NCI-H69 (cell line): ENCODE results near the gene STK35.
A peak's percentile ranks its signal among the peaks of the same experiment; 100 is the strongest.

ENCODE experiments used
- DNase-seq: peaks from one replicate; lab custom pipeline; 2025; lab: John Stamatoyannopoulos, UW

Gene STK35

DNA sequence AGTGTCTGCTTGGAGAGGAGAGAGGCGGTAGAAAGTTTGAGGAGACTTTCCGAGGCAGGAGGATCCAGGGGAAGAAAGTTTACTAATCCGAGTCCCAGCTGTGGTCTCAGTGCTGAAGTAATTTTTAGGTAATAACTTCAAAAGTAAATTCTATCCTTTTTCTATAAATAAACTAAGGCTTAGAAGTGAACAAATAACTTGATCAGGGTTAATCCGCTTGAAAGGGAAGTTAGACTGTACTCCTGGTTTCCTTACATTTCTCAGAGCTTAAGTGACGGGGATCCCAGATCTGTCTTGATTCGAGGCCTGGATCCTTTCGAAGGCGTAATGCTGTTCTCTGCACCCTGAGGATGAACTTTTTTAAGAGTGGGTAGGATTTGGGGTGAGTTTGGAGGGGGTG lies 2.6 kb downstream of the STK35 start:
- DNase-seq = no peak

GRCh38 chr20:2108498-2108897 lies 6.9 kb downstream of the STK35 start:
- no peak for DNase-seq

GRCh38 chr20:2108987-2109386 lies 7.4 kb downstream of the STK35 start:
- no peak for DNase-seq

DNA sequence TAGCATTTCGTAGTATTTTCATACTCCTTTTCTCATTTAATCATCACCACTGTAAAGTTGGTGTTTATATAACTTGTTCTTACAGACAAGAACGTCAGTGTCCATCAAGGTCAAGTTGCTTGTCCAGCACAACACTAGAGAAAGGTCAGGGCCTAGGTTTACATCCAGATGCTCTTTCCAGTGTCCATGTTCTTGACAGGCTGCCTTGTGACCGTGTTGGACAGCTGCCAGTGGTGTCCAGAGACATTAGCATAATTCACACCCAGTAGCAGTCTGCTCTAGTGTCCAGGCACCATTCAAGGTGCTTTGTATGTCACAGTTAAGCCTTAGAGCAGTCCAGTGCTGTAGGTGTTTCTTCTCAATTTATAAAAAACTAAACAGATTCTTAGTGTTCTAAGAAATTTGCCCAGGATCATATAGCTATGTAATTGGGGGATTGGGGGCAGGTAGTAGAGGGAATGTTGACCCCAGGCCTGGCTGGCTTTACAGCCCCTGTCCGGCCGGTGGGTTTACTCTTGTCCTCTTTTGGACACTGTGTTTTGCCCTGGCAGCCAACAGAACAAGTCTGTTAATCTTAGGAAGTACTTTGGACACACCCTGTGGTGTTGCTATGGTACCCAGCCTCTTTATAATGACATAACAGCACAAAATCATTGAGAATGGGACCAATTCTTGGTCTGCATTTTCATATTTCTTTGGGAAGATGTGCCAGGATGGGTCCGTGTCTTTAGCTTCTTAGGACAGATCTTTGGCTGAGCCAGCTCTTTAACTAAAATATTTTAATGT lies 8.0 kb downstream of the STK35 start:
- peak; percentile 22 for DNase-seq

DNA sequence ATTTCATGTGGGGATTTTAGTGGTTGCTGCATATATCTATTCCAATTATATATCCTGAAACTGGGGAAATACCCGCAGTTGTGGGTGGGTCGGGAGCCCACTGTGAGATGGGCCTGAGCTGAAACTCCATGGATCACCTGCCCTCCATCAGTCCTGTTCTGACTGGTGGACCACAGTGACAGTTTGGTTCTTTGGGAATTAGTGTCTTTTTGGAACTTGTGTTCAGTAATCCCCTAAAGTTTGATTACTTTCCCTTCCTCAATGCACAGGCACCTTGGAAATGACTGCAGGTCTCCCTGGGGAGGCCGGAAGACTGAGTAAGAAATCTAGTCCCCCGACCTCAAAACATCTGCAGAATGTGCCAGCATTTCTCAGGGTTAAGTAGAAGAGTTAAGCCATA lies 11.3 kb downstream of the STK35 start:
- no peak for DNase-seq

- DNase-seq = no peak
These were observed 12.7 kb downstream of the STK35 start for GRCh38 chr20:2114127-2114959.

GRCh38 chr20:2114990-2115681 lies 13.5 kb downstream of the STK35 start:
- DNase-seq = no peak

- no peak for DNase-seq
These were observed 14.7 kb downstream of the STK35 start for GRCh38 chr20:2116170-2116940.

GRCh38 chr20:2118783-2119182 lies 17.2 kb downstream of the STK35 start:
- DNase-seq = no peak

DNA sequence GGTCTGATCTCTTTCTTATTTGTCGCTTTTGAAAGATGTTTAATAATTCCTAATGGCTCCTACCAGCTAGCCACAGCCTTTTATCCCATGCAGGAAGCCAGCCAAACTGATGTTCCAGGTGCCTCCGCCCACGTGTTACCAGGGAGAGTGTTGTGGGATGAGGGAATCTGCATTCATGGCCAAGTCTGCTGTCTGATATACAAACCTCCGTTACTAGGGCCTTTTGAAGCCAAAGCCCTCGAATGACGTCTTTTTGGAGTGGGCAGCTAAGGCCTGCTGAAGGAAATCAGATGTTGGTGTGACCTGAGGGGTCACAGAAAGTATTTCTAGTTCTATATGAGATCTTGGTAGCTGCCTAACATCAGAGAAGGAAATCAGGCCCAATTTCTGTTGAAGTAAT lies 21.3 kb downstream of the STK35 start:
- no peak for DNase-seq

DNA sequence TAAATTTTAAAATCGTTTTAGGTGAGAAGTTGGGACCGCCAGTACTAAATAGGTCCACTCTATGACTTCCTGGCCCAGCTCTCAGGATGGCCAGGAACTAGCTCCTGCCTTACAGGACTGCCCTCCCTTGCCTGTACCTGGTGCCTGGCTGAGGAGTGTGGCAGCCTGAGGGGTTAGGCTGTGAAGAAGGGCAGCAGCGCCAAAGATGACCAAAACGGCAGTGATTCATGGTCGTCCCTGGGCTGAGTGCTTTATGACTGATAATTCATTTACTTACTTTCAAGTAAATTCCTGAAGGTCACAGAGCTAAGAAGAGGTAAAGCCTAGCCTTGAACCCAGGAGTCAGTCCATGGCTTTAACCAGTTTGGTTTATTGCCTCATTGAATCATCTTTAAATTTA lies 22.1 kb downstream of the STK35 start:
- DNase-seq = no peak

GRCh38 chr20:2124564-2125213 lies 23.1 kb downstream of the STK35 start:
- no peak for DNase-seq

DNA sequence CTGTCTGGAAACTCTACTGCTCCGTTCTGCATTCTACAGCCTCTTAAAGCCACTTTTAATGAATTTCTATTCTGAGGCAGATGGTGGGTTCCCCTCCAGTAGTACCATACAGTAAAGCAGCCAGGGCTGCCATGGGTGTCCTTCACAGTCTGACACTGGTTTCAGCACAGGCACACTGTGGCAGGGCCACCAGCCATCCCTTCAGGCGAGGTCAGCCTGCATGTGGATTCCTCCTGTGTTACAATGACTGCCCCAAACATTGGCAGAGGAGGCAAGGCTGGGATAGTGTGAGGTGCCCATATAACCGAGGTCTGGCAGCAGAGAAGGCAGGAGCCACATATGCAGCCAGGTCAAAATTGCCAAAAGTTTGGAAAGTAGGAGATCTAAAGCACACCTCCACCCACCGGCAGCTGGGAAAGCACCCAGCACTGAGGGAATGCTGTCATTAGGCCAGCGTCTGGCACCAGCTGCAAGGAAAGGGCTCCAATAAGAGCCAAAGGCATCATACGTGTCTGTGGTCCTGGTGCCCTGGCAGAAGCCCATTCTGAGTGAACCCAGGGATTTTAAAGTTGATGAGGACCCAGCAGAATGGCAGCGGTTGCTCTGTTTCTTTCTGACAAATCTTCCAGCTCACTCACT lies 24.0 kb downstream of the STK35 start:
- no peak for DNase-seq

GRCh38 chr20:2127238-2127637 lies 25.6 kb downstream of the STK35 start:
- DNase-seq = no peak

GRCh38 chr20:2128542-2128941 lies 26.9 kb downstream of the STK35 start:
- peak; percentile 9 for DNase-seq

DNA sequence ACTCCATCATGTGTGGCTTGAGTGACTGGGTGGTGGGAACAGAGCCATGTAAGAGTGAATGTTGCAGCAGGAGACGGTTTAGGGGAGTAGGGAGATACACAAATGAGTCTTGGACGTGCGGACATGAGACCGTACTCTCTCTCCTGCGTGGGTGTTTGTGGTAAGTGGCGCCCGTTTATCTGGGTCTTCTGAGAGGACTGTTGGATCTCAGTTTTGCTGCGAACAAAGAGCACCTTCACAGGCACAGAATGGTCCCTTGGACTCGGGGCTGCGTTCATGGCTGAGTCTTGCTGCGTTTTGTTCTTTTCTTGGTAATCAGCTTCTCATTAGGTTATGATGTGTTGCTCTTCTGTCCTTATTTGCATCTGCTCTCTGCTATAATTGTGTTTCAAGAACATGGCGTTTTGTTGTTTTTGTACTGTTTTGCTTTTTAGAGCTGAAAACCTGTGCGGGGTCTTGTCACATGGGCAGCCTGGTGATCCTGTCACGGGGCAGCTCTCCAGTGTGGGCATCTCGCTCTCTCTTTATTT lies 28.5 kb downstream of the STK35 start:
- DNase-seq = no peak

DNA sequence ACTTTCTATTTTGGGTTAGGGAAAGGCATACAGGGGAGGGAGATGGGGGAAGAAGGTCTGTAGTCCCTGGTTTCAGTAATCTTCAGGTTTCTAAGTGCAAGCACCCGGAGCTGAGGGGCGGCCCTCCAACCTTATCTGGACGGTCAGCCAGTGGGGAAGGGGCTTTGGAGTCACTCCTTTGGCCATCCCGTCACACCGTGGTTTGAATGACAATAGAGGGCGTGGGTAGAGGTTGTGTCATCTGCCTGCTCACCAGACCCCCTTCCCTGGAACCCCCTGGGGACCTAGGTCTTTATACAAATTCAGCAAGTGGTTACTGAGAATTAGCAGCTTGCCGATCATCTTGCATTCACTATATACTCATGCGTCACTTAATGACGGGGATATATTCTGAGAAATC lies 29.1 kb downstream of the STK35 start:
- DNase-seq = no peak

DNA sequence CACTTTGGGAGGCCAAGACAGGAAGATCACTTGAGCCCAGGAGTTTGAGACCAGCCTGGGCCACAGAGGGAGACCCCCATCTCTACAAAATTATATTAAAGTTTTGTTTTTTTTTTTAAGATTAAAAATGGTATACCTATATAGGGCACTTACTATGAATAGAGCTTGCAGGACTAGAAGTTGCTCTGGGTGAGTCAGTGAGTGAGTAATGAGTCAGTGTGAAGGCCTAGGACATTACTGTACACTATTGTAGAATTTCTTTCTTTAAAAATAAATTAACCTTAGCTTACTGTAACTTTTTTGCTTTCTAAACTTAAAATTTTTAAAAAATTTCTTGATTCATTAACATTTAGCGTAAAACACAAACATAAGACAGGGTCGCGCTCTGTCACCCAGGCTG lies 29.7 kb downstream of the STK35 start:
- DNase-seq = no peak

GRCh38 chr20:2132461-2132901 lies 30.9 kb downstream of the STK35 start:
- no peak for DNase-seq

- peak; percentile 88 for DNase-seq
These were observed 31.9 kb downstream of the STK35 start for GRCh38 chr20:2133318-2134183.
